ENCODE data around the gene CILP2. TPM values are rescaled to one million over a fixed set of nuclear protein-coding genes. Genes with fewer than 3 reads are reported as not detected.

The CILP2 gene
- total RNA-seq, 1 donor from 2014 or later: 23.2 TPM

DNA sequence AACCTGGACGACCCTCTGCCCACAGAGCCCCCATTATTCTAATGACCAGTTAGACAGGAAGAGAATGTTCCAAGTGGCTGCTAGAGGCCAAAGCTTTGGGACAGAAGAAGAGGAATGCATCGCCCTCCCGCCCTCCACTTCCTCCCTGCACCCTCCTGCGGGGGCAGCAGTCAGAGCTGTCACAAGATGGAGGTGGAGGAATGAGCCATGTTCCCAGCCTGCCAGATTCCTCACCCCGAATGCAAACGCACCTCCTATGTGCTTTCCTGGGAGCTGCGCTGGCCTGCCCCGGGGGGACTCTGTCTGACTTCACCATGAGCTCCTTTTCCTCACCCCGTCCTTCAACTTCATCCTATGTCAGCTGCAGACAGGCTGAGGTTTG is 7.7 kb upstream of the CILP2 start:
- Mint-ChIP-seq H3K27ac (no peak overlapping the region), H3K36me3 (peaks cover 1% of the 10 kb centered on the region)

DNA sequence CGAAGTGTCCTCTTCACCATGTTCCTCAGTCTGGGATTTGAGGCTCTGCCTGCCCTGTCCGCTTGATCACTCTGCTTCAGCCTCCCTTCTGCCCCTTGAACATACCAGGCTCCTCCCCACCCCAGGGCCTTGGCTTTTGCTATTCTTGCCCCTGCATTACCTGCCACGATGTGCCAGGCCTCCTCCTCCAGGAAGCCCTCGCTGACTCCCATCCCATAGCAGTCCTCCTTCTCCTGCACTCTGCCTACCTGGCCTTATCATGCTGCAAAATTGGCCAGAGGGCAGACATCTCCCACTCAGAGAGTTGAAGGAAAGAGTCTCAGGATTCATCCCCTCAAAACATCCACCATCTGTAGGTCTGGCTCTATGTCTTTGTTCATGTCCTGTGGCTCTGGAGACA is 7.2 kb upstream of the CILP2 start:
- no peaks in the 10 kb centered on the region for H3K9me3 Mint-ChIP-seq
- no peak overlapping the region for H3K4me3 Mint-ChIP-seq
- no peak for DNase-seq (ENCODE audit: low spot score in 2 of 2, unreplicated experiment in 2 of 2)
- TF ChIP-seq, protein P1, sequence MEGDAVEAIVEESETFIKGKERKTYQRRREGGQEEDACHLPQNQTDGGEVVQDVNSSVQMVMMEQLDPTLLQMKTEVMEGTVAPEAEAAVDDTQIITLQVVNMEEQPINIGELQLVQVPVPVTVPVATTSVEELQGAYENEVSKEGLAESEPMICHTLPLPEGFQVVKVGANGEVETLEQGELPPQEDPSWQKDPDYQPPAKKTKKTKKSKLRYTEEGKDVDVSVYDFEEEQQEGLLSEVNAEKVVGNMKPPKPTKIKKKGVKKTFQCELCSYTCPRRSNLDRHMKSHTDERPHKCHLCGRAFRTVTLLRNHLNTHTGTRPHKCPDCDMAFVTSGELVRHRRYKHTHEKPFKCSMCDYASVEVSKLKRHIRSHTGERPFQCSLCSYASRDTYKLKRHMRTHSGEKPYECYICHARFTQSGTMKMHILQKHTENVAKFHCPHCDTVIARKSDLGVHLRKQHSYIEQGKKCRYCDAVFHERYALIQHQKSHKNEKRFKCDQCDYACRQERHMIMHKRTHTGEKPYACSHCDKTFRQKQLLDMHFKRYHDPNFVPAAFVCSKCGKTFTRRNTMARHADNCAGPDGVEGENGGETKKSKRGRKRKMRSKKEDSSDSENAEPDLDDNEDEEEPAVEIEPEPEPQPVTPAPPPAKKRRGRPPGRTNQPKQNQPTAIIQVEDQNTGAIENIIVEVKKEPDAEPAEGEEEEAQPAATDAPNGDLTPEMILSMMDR (IDR thresholded peaks at IDR 0.05; ENCODE audit: unreplicated experiment): no peak
- H3K4me1 Mint-ChIP-seq: peaks cover 23% of the 10 kb centered on the region
- H3K36me3 Mint-ChIP-seq: peaks cover 1% of the 10 kb centered on the region
- no peaks in the 10 kb centered on the region for H3K27me3 Mint-ChIP-seq (ENCODE audit: low read depth)
- no peak overlapping the region for H3K27ac Mint-ChIP-seq

More for the DNA sequence above, 7.7 kb upstream of the CILP2 start:
- Mint-ChIP-seq H3K4me3 (no peak overlapping the region), H3K27me3 (ENCODE audit: low read depth) (no peaks in the 10 kb centered on the region), H3K9me3 (no peaks in the 10 kb centered on the region), H3K4me1 (peaks cover 23% of the 10 kb centered on the region)
- TF ChIP-seq, protein P1 (IDR thresholded peaks at IDR 0.05; ENCODE audit: unreplicated experiment): no peak
- DNase-seq (ENCODE audit: low spot score in 2 of 2, unreplicated experiment in 2 of 2): no peak

DNA sequence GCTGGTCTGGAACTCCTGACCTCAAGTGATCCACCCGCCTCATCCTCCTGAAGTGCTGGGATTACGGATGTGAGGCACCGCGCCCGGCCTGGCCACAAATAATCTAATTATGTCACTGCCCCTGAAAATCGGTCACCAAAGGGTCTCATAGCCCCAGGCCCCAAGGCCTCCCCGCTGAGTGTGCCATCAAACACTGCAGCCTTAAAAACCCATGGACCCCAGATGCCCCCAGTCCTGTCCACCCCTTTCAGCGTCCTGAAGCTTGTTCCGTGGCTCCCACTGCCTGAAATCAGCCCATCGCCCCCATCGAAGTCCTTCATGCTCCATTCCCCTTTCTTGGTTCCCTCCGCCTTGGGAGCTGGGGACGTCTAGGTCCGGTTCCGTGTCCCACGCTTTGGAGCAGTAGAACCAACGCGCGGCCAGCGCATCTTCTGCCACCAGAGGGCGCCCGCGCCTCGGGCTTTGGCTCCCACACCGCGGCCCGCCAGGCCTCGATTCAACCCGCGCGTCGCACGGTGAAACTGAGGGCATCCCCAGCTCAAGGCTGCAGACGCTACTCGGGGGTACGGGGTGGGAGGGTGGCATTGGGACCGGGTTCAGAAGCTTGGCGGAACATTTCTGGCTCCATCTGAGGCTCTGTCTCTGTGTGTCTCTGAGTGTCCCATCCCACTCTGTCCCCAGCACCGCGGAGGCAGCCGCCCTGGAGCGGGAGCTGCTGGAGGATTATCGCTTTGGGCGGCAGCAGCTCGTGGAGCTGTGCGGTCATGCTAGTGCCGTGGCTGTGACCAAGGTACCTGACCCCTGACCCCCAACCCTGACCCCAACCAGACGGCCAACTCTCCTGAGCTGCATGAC is 5.9 kb upstream of the CILP2 start:
- H3K27ac Mint-ChIP-seq: peak overlapping the region; percentile 60
- DNase-seq (ENCODE audit: low spot score in 2 of 2, unreplicated experiment in 2 of 2): peak; percentile 73 to 90
- peak overlapping the region; percentile 10 for H3K4me3 Mint-ChIP-seq
- H3K9me3 Mint-ChIP-seq: no peaks in the 10 kb centered on the region
- no peaks in the 10 kb centered on the region for H3K27me3 Mint-ChIP-seq (ENCODE audit: low read depth)
- H3K4me1 Mint-ChIP-seq: peaks cover 23% of the 10 kb centered on the region
- peaks cover 1% of the 10 kb centered on the region for H3K36me3 Mint-ChIP-seq
- TF ChIP-seq, protein P1 (IDR thresholded peaks at IDR 0.05; ENCODE audit: unreplicated experiment): peak; percentile 92

DNA sequence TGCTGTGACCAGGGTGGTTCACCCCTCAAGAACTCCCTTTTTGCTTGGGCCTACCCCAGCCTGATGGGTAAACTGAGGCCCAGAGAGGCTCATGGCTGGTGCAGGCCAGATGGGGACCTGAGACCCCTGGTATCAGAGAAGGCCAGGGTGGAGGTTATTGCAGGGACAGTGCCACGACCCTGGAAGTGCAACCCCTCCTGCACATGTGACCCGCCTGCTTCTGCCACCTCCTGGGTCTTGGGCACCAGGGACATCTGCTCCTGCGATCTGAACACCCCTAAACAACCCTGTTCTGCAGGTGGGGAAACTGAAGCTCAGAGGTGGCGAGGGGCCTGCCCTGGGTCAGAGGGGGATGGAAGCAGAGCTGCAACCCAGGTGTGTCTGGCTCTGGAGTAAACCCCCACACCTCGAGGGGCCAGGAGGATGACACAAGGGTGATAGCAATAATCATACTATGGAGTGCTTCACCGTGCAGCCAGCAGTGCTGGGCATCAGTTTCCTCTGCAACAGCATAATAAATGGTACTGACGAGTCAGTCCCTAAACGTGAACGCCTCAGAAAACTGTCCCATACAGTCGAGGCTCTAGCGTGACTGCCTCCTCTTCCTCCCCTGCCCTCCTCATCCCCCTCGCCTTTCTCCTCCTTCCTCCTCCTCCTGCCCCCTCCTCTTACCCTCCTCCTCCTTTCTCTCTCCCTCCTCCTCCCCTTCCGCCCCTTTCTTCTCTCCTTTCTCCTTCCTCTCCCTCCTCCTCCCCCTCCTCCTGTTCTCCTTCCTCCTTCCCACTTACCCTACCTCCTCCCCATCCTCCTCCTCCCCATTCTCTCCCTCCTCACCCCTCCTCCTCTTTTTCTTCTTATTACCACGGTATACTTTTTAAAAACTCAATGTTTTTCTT is 5.0 kb upstream of the CILP2 start:
- no peak for DNase-seq (ENCODE audit: low spot score in 2 of 2, unreplicated experiment in 2 of 2)
- Mint-ChIP-seq H3K4me1 (peaks cover 23% of the 10 kb centered on the region), H3K4me3 (no peak overlapping the region), H3K27me3 (ENCODE audit: low read depth) (no peaks in the 10 kb centered on the region), H3K36me3 (peaks cover 1% of the 10 kb centered on the region), H3K27ac (no peak overlapping the region), H3K9me3 (no peaks in the 10 kb centered on the region)
- TF ChIP-seq, protein P1 (IDR thresholded peaks at IDR 0.05; ENCODE audit: unreplicated experiment): no peak

DNA sequence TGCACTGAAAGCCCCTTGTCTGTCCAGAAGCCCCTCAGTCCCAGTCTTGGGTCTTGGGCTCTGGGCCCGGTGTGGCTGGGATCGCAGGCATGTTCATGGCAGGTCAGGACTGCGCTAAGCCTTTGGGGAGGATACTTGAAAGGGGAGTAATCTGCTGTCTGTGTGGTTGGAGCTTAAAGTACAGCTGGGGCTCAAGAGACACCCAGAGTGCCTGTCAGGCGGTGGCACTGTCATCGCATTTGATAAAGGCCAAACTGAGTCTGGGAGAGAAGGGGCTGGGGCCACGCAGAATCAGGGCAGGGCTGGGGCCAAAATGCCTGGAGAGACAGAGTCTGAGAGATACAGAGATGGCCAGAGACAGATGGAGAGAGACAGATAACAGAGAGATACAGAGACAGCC is 4.2 kb upstream of the CILP2 start:
- Mint-ChIP-seq H3K4me1 (peaks cover 28% of the 10 kb centered on the region), H3K4me3 (no peak overlapping the region), H3K9me3 (no peaks in the 10 kb centered on the region), H3K36me3 (peaks cover 1% of the 10 kb centered on the region), H3K27me3 (ENCODE audit: low read depth) (peaks cover 4% of the 10 kb centered on the region), H3K27ac (peak overlapping the region; percentile 35)
- TF ChIP-seq, protein P1 (IDR thresholded peaks at IDR 0.05; ENCODE audit: unreplicated experiment): no peak
- no peak for DNase-seq (ENCODE audit: low spot score in 2 of 2, unreplicated experiment in 2 of 2)
